HG02973 (cell line): ENCODE results near the gene C12orf43.

ENCODE experiments used
- ATAC-seq: cut with Tn5 transposase; IDR thresholded peaks from one replicate; pipeline ENCODE4 v1.9.1; 2021; ENCODE audit warnings: moderate library complexity; ENCODE audit not compliant: unreplicated experiment

The C12orf43 gene

GRCh38 chr12:120979862-120980696 lies 36.2 kb downstream of the C12orf43 start:
- ATAC-seq, result no peak

- no peak for ATAC-seq
Observed at GRCh38 chr12:120979220-120979861, 36.9 kb downstream of the C12orf43 start.

DNA sequence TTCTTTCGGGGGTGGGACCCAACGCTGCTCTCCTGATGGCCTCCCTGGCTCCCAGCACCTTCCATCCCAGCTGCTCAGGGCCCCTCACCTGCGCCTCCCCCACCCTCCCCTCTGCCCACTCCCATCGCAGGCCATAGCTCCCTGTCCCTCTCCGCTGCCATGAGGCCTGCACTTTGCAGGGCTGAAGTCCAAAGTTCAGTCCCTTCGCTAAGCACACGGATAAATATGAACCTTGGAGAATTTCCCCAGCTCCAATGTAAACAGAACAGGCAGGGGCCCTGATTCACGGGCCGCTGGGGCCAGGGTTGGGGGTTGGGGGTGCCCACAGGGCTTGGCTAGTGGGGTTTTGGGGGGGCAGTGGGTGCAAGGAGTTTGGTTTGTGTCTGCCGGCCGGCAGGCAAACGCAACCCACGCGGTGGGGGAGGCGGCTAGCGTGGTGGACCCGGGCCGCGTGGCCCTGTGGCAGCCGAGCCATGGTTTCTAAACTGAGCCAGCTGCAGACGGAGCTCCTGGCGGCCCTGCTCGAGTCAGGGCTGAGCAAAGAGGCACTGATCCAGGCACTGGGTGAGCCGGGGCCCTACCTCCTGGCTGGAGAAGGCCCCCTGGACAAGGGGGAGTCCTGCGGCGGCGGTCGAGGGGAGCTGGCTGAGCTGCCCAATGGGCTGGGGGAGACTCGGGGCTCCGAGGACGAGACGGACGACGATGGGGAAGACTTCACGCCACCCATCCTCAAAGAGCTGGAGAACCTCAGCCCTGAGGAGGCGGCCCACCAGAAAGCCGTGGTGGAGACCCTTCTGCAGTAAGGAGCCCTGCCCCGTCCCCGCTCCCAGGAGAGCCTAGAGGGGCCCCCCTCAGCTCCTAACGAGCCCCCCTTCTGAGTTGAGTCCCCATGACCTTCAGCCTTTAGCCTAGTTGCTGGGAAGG lies 37.7 kb downstream of the C12orf43 start, which contains the start of gene HNF1A:
Gene HNF1A (plus strand): TSS at position 248 of the 924 bp plus-strand sequence. CDS start 226 bp downstream, at position 474.
- no peak for ATAC-seq

DNA sequence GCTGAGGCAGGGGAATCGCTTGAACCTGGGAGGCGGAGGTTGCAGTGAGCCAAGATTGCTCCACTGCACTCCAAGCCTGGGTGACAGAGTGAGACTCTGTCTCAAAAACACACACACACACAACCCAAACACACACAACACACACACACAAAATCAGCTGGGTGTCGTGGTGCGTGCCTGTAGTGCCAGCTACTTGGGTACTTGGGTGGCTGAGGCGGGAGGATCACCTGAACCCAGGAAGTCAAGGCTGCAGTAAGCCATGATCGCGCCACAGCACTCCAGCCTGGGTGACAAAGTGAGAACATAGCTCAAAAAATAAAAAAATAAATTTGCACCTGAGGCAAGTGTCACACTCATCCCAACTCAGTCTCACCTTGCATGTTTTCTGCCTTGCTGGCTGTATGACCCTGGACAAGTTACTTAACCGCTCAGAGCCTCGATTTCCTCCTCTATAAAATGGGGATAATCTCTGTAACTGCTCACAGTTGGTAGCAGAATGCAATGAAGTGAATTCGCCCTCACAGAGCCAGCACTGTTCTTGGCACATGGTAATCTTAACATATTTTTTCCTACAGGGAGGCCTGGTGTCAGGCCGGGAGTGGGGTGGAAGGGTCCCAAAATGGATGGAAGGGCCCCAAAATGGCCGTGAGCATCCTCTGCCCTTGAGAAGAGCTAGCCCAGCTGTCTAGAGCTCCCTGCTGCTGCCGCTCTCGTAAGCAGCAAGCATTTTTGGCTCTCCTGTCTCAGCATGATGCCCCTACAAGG lies 38.6 kb downstream of the C12orf43 start:
- ATAC-seq, result no peak

- ATAC-seq, result no peak
Observed at GRCh38 chr12:120972870-120973543, 43.3 kb downstream of the C12orf43 start.

DNA sequence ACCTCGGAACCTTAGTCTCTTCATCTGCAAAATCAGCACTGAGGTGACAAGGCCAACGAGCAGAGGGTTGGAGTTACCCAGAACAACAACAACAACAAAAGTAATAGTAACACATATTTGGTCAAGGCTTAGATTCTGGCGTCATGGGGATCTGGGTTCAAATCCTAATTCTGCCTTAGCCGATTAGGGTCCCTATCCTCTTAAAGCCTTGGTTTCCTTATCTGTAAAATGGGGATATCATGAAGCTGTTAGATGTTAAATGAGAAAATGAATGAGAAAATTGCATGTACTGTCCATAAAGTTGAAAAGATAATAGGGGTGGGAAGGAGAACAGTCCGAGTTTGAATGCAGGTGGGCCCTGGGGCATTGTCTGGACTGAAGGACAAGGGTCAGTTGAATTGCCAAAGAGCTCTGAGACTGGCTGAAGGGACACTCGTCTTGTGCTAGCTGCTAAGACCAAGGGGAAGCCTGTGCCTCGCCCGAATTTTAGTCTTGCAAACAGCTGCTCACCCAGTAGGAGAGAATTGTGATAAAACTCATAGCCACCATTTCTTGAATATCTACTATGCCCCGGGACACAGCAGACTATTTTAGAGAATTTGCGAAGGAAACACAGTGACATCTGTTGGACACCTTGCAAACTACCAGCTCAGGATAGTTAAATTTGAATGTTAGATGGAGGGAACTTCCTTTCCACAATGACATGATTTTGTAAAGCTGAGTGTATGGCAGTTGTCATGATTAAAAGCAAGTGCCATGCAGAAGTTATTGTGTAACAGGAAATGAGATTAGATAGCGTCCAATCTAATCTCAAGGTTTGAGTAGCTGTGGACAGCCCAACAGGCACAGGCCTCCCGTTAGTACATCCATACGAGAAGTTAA lies 44.7 kb downstream of the C12orf43 start:
- no peak for ATAC-seq

GRCh38 chr12:120970310-120970709 lies 46.0 kb downstream of the C12orf43 start:
- no peak for ATAC-seq

DNA sequence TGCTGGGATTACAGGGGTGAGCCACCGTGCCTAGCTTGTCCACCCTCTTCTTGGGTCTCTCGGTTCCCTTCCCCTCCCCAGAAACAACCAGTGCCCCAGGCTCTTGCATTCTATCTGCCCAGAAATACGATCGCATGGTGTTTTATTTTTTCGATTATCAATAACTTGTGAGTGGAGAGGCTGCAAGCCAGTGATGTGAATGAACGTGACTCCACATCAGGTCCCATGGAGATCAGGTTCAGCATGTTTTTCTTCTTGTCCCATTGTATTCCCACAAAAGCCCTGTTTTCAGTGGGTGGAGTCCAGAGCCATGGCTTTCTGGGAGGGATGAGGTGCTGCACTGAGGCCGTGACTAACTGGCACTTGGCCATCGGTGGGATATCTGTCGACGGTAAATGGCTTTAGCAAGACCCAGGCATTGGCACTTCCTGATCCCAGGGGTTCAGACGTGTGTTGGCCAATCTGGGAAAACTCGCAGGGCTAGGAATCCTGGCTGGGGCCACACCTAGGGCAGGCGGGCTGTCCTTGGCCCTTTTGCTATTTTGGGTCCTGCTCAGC lies 50.7 kb downstream of the C12orf43 start:
- ATAC-seq, result no peak

DNA sequence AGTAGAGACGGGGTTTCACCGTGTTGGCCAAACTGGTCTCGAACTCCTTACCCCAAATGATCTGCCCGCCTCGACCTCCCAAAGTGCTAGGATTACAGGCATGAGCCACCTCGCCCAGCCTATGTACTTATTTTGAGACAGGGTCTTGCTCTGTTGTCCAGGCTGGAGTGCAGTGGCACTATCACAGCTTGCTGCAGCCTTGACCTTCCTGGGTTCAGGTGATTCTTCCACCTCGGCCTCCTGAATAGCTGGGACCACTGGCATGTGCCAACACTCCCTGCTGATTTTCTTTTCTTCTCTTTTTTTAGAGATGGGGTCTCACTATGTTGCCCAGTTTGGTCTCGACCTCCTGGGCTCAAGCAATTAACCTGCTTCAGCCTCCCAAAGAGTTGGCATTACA lies 52.0 kb downstream of the C12orf43 start:
- ATAC-seq, result no peak

GRCh38 chr12:120962532-120963020 lies 53.7 kb downstream of the C12orf43 start:
- ATAC-seq, result no peak

- no peak for ATAC-seq
Observed at GRCh38 chr12:120961604-120962531, 54.4 kb downstream of the C12orf43 start.

- ATAC-seq, result no peak
Observed at GRCh38 chr12:120960657-120961056, 55.6 kb downstream of the C12orf43 start.

DNA sequence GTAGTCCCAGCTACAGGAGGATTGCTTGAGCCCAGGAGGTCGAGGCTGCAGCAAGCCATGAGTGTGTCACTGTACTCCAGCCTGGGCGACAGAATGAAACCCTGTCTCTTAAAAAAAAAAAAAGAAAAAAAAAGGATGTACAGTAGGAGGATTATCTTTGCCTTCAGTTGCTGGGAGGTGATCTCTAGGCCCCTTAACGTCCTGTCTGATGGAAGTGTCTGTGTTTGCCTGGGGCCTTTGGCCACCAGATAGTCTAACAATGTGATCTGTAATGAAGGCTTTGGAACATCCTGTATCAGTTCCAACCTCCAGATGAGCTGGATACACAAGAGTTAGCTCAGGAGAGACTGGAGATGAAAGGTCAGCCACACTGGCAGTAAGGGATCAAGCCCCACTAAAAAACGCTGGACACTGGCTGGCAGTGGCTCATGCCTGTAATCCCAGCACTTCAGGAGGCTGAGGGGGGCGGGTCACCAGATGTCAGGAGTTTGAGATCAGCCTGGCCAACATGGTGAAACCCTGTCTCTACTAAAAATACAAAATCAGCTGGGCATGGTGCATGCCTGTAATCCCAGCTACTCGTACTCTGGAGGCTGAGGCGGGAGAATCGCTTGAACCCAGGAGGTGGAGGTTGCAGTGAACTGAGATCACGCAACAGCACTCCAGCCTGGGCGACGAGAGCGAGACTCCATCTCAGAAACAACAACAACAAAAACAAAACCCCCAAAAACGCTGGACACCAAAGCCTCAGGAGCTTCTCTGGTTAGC lies 57.0 kb downstream of the C12orf43 start:
- no peak for ATAC-seq

- no peak for ATAC-seq
Observed at GRCh38 chr12:120956579-120957300, 59.5 kb downstream of the C12orf43 start.

- no peak for ATAC-seq
Observed at GRCh38 chr12:120955232-120955631, 61.1 kb downstream of the C12orf43 start.

DNA sequence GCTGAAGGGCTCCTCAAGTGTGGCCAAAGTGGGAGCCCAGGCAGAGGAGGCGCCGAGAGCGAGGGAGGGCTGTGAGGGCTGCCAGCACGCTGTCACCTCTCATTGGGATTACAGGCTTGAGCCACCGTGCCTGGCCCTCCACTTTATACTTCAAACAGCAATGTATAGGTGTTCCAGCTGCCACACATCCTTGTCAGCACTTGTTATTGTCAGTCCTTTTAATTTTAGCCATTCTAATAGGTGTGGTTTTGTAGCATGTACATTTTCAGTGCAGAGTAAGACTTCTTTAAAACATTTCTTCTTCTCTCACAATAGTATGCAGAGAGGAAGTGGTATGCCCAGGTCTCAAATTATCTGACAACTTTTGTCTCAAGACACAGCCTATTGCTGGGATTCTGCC lies 65.5 kb downstream of the C12orf43 start:
- no peak for ATAC-seq
